ENCODE measurements around the gene RGL1.

RGL1 gene

GRCh38 chr1:183886083-183886828 is 81.3 kb downstream of the RGL1 start:
- TF ChIP-seq CTCF (IDR thresholded peaks at IDR 0.05; ENCODE audit: insufficient read depth, missing control alignments), result no peak
- FAIRE-seq, result no peak
- DNase-seq (ENCODE audit: insufficient read length, low spot score), result no peak

GRCh38 chr1:183886853-183887252 is 81.9 kb downstream of the RGL1 start:
- no peak for TF ChIP-seq CTCF (IDR thresholded peaks at IDR 0.05; ENCODE audit: insufficient read depth, missing control alignments)
- DNase-seq (ENCODE audit: insufficient read length, low spot score) (no peak), FAIRE-seq (no peak)

DNA sequence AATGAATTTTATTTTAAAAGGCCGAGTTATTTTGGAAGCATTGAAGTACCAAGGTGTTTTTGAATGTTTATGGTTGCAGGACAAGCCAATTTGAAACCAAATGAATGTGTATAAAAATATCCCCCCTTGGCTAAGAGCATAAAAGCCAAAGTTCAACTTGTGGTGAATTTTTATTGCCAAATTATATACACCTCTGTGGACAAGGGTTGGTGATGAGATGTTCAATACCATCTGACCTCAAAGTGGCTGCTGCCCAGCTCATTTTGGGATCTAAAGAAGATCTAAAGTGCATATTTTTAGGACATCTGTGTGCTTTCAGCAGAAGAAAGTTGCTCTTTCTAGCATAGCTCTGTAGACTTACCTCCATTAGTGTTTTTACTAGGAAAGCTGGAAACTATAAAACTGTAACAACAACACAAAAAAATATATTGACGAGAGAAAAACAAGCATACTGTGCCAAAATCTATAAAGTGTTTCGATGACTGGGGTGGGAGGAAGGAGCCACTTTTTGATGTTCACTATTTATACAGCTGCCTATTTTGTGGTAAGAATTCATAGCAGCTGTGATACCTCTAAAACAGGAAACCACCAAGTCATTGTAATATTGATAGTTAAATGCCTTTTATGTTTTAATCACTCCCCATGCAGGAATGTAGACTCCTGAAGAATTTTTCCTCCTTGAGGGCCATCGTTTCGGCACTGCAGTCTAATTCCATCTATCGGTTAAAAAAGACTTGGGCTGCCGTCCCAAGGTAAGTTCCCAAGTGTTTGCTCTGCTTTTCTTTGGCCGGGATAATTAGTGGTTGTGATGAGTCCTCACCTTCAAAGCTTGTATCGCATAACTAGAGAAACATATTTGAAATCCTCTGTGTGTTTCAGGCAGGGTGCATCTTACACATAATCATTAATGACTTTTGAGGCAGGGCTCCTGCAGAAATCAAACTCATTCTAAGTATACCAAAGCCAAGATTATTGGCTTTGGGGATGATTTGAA is 83.2 kb downstream of the RGL1 start:
- no peak for TF ChIP-seq CTCF (IDR thresholded peaks at IDR 0.05; ENCODE audit: insufficient read depth, missing control alignments)
- FAIRE-seq, result no peak
- DNase-seq (ENCODE audit: insufficient read length, low spot score), result no peak

DNA sequence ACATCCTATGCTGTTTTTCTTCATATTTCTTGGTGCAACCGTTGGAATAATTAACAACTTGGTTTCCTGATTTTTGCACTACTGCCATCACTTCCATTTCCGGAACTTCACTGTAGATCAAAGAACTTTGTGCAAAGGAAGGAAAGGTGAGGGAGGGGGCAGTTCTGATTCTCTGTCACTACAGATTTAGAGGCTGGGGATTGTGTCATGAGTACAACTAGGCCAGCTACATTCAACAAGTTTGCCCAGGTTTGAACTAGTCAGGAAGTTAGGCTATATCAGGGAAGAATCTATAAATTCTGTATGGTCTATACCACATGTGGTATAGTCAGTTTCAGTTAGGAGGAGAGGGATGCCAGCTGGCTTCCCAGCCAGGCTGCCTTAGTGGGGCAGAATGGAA is 84.2 kb downstream of the RGL1 start:
- DNase-seq (ENCODE audit: insufficient read length, low spot score) (no peak), FAIRE-seq (no peak)
- TF ChIP-seq CTCF (IDR thresholded peaks at IDR 0.05; ENCODE audit: insufficient read depth, missing control alignments), result no peak

DNA sequence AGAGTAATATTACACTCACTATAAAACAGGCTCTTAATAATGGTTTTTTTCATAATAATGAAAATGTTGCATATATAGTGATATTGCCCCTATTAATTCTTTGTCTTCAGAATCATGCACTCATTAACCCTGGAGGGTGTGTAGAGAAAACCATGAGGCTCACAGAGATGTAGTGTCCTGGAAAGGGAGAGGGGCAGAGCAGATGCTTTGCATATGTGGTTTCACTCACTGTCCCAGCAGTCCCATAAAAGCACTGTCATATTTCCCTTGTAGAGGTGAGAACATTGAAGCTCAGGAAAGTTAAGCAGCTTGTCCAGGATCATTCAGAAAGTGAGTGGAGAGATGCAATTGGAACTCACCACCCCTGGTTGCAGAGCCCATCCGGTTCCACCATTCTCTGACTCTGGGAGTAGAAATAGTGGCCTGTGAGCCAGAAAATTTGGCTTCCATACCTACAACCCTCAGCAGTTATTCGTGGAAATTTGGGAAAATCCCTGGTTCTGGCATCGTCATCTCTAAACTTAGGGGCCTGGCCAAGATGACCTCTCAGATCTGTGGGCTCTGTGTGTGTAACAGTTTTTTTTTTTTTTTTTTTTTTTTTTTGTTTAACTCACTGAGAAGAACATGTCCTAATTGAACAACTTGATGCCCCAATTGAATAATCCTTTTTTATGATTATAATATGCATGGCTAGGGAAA is 86.4 kb downstream of the RGL1 start:
- DNase-seq (ENCODE audit: insufficient read length, low spot score) (no peak), FAIRE-seq (no peak)
- no peak for TF ChIP-seq CTCF (IDR thresholded peaks at IDR 0.05; ENCODE audit: insufficient read depth, missing control alignments)

- FAIRE-seq (peak; percentile 68), DNase-seq (ENCODE audit: insufficient read length, low spot score) (no peak)
- no peak for TF ChIP-seq CTCF (IDR thresholded peaks at IDR 0.05; ENCODE audit: insufficient read depth, missing control alignments)
These were observed 87.5 kb downstream of the RGL1 start for GRCh38 chr1:183892351-183892793.
